Upper lobe of right lung (tissue), 1 donor: ENCODE data around the gene KIF27. TPM values are rescaled to one million over a fixed set of nuclear protein-coding genes. Genes with fewer than 3 reads are reported as not detected.

Experiments used
- ATAC-seq: fragments of 200-7000 bp; cut with Tn5 transposase; one replicate; pipeline ENCODE4 v1.9.1; 2020; ENCODE audit warnings: mild to moderate bottlenecking, moderate library complexity
- DNase-seq: peaks from one replicate; pipeline ENCODE4 v3.0.0-alpha.2; 2020
- H3K27ac ChIP-seq: fragments of 200-600 bp; one replicate; pipeline ENCODE4 v1.8.0; 2022
- H3K27me3 ChIP-seq: fragments of 200-600 bp; one replicate; pipeline ENCODE4 v1.8.0; 2022; ENCODE audit warnings: mild to moderate bottlenecking
- H3K36me3 ChIP-seq: fragments of 200-600 bp; one replicate; pipeline ENCODE4 v1.8.0; 2022
- H3K4me1 ChIP-seq: fragments of 200-600 bp; one replicate; pipeline ENCODE4 v1.8.0; 2022
- H3K4me3 ChIP-seq: fragments of 200-600 bp; one replicate; pipeline ENCODE4 v1.8.0; 2022; ENCODE audit warnings: mild to moderate bottlenecking
- H3K9me3 ChIP-seq: fragments of 200-600 bp; one replicate; pipeline ENCODE4 v1.8.0; 2022
- intact Hi-C: fragments of 100-400 bp; cut with DNase I; formaldehyde crosslinking; loops from one replicate; pipeline ENCODE4 v1.11.0; 2022
- total RNA-seq: library from RNA; stranded (reverse); fragmentation: NEBNext Ultra II Directional; extraction: Animal tissue kit (Norgen Biotek cat#: 25700); gene quantifications from one replicate; pipeline ENCODE4 v1.2.1, GENCODE V29; 2021
- TF ChIP-seq, protein P1 (sequence below): fragments of 200-600 bp; IDR thresholded peaks from one replicate; pipeline ENCODE4 v1.8.0; 2022; ENCODE audit warnings: antibody characterized with exemption
- donor health status: DM: no; HTN: yes; CAD: no; lungs with severe emphysema.

Gene KIF27
- total RNA-seq, 1 donor from 2014 or later: 7.8 TPM

DNA sequence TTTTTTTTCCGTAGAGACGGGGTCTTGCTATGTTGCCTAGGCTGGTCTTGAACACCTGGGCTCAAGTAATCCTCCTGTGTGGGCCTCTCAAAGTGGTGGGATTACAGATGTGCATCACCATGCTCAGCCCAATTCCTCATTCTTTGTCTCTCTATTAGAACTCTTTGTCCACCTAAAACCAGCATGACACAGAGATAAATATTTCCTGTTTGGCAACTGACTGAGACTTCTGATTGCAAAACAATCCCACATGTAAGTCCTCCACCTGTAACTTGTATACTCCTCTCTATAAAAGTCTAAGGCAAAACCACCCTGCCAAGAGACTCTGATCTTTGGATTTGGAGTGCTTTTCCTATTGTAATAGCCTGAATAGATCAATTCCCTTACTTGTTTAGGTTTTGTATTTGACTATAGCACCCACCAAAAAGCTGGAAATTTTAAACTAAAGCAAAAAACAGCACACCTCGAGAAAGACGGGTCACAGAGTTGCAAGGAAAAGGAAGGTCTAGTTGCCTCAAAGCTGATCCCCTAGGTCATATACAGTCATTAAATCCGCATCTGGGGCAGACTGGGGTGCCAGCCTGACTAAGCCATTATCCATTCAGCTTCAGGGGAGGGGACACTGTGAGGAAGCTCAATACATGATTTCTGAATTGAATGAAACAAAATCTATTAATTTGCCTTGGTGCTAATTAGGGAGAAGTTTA is 13.5 kb upstream of the KIF27 start:
- TF ChIP-seq, protein P1, sequence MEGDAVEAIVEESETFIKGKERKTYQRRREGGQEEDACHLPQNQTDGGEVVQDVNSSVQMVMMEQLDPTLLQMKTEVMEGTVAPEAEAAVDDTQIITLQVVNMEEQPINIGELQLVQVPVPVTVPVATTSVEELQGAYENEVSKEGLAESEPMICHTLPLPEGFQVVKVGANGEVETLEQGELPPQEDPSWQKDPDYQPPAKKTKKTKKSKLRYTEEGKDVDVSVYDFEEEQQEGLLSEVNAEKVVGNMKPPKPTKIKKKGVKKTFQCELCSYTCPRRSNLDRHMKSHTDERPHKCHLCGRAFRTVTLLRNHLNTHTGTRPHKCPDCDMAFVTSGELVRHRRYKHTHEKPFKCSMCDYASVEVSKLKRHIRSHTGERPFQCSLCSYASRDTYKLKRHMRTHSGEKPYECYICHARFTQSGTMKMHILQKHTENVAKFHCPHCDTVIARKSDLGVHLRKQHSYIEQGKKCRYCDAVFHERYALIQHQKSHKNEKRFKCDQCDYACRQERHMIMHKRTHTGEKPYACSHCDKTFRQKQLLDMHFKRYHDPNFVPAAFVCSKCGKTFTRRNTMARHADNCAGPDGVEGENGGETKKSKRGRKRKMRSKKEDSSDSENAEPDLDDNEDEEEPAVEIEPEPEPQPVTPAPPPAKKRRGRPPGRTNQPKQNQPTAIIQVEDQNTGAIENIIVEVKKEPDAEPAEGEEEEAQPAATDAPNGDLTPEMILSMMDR: no peak
- Histone ChIP-seq H3K27ac (no peak overlapping the region), H3K4me1 (peaks cover 12% of the 10 kb centered on the region), H3K9me3 (no peaks in the 10 kb centered on the region), H3K36me3 (peaks cover 10% of the 10 kb centered on the region), H3K27me3 (no peaks in the 10 kb centered on the region), H3K4me3 (no peak overlapping the region)
- DNase-seq: no peak
- intact Hi-C loops: no loop called here
- ATAC-seq: peak; percentile 63

DNA sequence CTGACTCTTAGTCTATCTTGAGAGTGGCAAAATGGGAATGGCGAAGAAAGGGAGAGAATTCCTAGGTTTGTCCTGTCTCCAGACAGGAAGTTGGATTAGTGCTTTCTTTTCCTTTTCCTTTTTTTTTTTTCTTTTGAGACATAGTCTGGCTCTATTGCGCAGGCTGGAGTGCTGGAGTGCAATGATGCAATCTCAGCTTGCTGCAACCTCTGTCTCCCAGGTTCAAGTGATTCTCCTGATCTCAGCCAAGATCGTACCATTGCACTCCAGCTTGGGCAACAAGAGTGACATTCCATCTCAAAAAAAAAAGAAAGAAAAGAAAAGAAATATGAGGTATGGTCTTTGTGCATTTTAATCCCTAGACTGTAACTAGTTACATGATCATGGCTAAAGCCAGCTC is 12.6 kb upstream of the KIF27 start:
- TF ChIP-seq, protein P1: no peak
- H3K4me3 ChIP-seq: no peak overlapping the region
- intact Hi-C loops: no loop called here
- no peaks in the 10 kb centered on the region for H3K27me3 ChIP-seq
- H3K4me1 ChIP-seq: peaks cover 12% of the 10 kb centered on the region
- DNase-seq (peak; percentile 79), ATAC-seq (peak; percentile 80)
- peaks cover 3% of the 10 kb centered on the region for H3K36me3 ChIP-seq
- H3K27ac ChIP-seq: peak overlapping the region; percentile 65
- no peaks in the 10 kb centered on the region for H3K9me3 ChIP-seq

DNA sequence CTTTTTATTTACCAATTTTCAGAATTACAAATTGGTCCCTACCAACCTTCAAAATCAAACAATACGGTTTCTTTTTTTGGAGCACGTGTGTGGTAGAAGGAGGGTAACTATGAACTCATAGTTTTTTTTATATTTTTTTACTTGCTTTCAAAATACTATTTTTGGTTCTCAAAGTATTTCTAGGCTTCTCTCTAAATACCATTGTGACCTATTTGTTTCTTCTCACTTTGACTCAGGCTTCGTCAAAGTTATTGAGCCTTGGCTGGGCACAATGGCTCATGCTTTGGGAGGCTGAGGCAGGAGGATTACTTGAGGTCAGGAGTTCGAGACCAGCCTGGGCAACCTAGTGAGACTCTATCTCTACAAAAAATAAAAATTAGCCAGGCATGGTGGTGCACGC is 11.6 kb upstream of the KIF27 start:
- Histone ChIP-seq H3K36me3 (no peaks in the 10 kb centered on the region), H3K27me3 (no peaks in the 10 kb centered on the region), H3K4me3 (no peak overlapping the region), H3K4me1 (peaks cover 12% of the 10 kb centered on the region), H3K9me3 (no peaks in the 10 kb centered on the region), H3K27ac (no peak overlapping the region)
- intact Hi-C loops: no loop called here
- ATAC-seq (no peak), DNase-seq (no peak)
- TF ChIP-seq, protein P1: no peak

DNA sequence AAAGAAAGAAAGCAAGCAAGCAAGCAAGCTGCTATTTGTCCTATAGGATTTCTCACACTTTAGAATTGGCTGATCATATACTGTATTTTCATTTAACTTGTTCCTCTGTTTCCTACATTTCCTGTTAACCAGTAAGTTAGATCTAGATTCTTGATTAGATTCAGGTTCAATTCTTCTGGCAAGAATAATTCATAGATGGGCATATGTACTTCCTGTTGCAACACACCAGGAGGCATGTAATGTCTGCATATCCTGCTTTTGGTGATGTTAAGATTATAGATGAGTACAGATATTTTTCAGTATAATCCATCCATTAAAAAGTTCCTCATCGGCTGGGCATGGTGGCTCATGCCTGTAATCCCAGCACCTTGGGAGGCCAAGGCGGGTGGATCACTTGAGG is 10.8 kb upstream of the KIF27 start:
- Histone ChIP-seq H3K27ac (no peak overlapping the region), H3K4me1 (peaks cover 12% of the 10 kb centered on the region), H3K4me3 (no peak overlapping the region), H3K27me3 (no peaks in the 10 kb centered on the region), H3K36me3 (no peaks in the 10 kb centered on the region), H3K9me3 (no peaks in the 10 kb centered on the region)
- intact Hi-C loops: no loop called here
- DNase-seq (no peak), ATAC-seq (no peak)
- TF ChIP-seq, protein P1: no peak

DNA sequence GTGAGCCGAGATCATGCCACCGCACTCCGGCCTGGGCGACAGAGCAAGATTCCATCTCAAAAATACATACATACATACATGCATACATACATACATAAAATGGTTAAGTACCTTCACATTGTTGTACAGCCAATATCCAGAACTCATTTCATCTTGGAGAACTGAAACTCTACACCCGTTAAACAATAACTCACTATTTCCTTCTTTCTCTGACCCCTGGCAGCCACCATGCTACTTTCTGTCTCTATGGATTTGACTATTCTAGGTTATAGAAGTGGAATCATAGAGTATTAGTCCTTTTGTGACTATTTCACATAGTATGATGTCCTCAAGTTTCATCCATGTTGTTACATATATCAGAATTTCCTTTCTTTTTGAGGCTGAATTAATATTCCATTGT is 9.6 kb upstream of the KIF27 start:
- TF ChIP-seq, protein P1: no peak
- H3K4me1 ChIP-seq: peaks cover 12% of the 10 kb centered on the region
- H3K27me3 ChIP-seq: no peaks in the 10 kb centered on the region
- no peaks in the 10 kb centered on the region for H3K36me3 ChIP-seq
- no peak overlapping the region for H3K4me3 ChIP-seq
- DNase-seq (no peak), ATAC-seq (no peak)
- no peaks in the 10 kb centered on the region for H3K9me3 ChIP-seq
- no peak overlapping the region for H3K27ac ChIP-seq
- intact Hi-C loops: no loop called here

DNA sequence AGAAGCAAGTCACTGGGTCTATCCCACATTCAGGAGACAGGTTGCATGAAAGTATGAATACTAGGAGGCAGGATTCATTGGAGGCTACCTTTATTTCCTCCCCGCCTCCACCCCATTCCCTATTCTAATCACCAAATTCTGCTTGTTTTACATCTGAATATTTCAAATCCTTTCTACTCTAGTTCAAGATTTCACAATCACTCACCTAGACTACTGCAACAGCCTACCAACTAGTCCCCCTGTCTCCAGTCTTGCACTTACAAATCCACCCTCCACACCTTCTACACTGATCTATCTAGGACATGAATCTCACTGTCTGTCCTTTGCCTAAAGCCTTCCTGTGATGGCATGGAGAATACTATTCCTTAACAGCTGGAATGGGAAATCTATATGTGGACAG is 6.4 kb upstream of the KIF27 start:
- Histone ChIP-seq H3K27me3 (no peaks in the 10 kb centered on the region), H3K36me3 (no peaks in the 10 kb centered on the region), H3K9me3 (no peaks in the 10 kb centered on the region), H3K4me3 (no peak overlapping the region), H3K4me1 (no peaks in the 10 kb centered on the region), H3K27ac (no peak overlapping the region)
- intact Hi-C loops: no loop called here
- TF ChIP-seq, protein P1: no peak
- ATAC-seq: no peak
- DNase-seq: no peak
